Measurements from ENCODE around the gene DMPK. TPM values are rescaled to one million over a fixed set of nuclear protein-coding genes. Genes with fewer than 3 reads are reported as not detected.
A peak's percentile ranks its signal among the peaks of the same experiment; 100 is the strongest.

The DMPK gene
- total and polyA plus RNA-seq, 9 of the 15 experiments (the other 6 are each of a cell fraction or from before 2014, with no cell fraction given): 0.24 to 31.3 (median 7.3) TPM

DNA sequence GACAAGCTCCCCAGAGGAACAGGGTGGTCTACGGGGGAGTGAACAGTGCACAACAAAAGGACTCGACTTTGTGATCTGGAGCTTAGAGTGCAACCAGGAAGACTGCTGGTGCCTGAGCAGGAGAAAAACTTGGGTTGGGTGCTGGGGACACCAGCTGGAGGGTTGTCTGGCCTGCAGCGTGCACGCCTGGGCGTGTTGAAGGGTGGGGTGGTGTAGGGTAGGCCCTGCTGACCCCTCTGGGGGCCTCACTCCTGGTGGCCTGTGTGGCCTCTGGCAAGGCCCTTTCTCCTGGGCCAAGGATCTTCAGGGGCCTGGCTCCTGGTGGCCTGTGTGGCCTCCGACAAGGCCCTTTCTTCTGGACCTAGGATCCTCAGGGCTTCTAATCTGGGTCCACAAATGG, 37.5 kb upstream of the DMPK start:
- POLR2A ChIA-PET: interaction anchor here (0.6 to 1.4 kb wide), 4 partner anchors 41 to 174 kb away, joined by 3 to 6 read pairs (median 4); partner anchors contain the start of gene IRF2BP1
- CTCF ChIA-PET (ENCODE audit: low intra/inter-chr PET ratio): no interaction called here

DNA sequence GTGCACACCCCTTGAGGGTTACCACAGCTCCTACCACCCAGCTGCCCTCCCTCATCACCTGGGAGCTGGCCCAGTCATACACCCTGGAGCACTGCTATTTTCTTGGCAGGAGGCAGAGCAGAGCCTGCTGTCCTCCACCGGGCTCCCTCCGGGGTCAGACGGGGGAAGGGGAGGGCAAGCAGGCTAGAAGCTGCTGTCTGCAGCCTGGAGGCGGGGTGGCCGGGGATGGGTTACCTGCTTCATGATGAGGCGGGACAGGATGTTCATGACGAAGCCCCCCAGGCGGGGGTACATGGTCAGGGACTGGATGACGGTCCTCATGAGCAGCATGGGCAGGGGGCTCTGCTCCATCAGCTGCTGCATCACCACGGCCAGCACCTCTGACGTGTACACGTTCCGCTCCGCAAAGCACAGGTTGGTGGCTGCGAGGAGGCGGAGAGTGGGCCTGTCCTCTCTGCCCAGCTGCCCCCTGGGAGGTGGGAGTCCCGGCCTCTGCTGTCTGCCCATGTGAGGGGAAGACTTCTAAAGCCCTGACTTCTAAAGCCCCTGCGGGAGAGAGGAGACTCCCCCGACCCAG, 35.5 kb upstream of the DMPK start:
- Histone ChIP-seq H3K79me2 (ENCODE audit: control insufficient read depth, insufficient read depth, low read length) (no peaks in the 10 kb centered on the region), H4K20me1 (replicated peaks; ENCODE audit: control insufficient read depth, insufficient read depth, low read length) (peaks cover 13% of the 10 kb centered on the region; the same call in 1 of the 2 replicates), H3K9me3 (replicated peaks; ENCODE audit: control insufficient read depth, insufficient read depth, low read depth, low read length) (no peaks in the 10 kb centered on the region), H3K4me2 (ENCODE audit: insufficient read depth, low read length) (no peak overlapping the region), H3K27me3 (ENCODE audit: control insufficient read depth in 2 of 2, insufficient read depth in 2 of 2, low read length in 2 of 2) (no peaks in the 10 kb centered on the region), H3K4me3 (no peak overlapping the region), H3K36me3 (ENCODE audit: control insufficient read depth, insufficient read depth, low read length) (peaks cover 52% of the 10 kb centered on the region; the same call in 2 of the 3 replicates), H3K9ac (ENCODE audit: insufficient read depth in 1 of 2, low read depth in 2 of 2, low read length in 2 of 2) (peak overlapping the region in 1 of 2 experiments; percentile 73; a peak in 2 of 4 replicates), H3K4me1 (replicated peaks in 1 of 2; ENCODE audit: control insufficient read depth in 2 of 2, insufficient read depth in 2 of 2, low read length in 2 of 2) (peaks cover 0 to 41% of the 10 kb centered on the region in 2 experiments; a peak in 3 of 5 replicates), H3K9me1 (ENCODE audit: control insufficient read depth, insufficient read depth, low read length) (peaks cover 2% of the 10 kb centered on the region), H2AFZ (ENCODE audit: low read depth, low read length) (no peak overlapping the region), H3K27ac (ENCODE audit: extremely low read depth, low read depth, low read length) (no peak overlapping the region)
- no peak for FAIRE-seq
- peak in 1 of 4 experiments; percentile 29 for DNase-seq (ENCODE audit: extremely low read depth in 1 of 4, low spot score in 3 of 4)
- intact Hi-C loops (cut with micrococcal nuclease): loop anchor here (1.0 to 10.0 kb wide), 3 partner anchors 65 to 257 kb away; no protein-coding TSS in a partner anchor
- ChIA-PET POLR2A (interaction anchor here (1.0 kb wide), 3 partner anchors 20 to 68 kb away, joined by 3 to 5 read pairs (median 4); partner anchors contain the start of genes FOXA3 and IRF2BP1), CTCF (ENCODE audit: low intra/inter-chr PET ratio) (interaction anchor here (0.6 to 3.3 kb wide), 9 partner anchors 31 to 260 kb away, joined by 3 to 56 read pairs (median 7); partner anchors contain the start of gene IRF2BP1)
- BruUV-seq (replicated peaks): no TSS peak
- peak; percentile 13; the same call in 2 of the 3 replicates for ATAC-seq
- WGBS (ENCODE audit: insufficient coverage, low coverage, missing lambda C conversion rate): 74% methylated on average over 17 of the region's 19 CpGs
- in situ Hi-C loops (cut with MboI): no loop called here
- TF ChIP-seq MTF1 (CRISPR knock-in tag; IDR thresholded peaks at IDR 0.05; ENCODE audit: borderline replicate concordance) (no peak), CBFA2T2 (conservative IDR thresholded peaks at IDR 0.05) (no peak), GATA2 (CRISPR knock-in tag; IDR thresholded peaks at IDR 0.05) (no peak), ZBTB26 (CRISPR knock-in tag; IDR thresholded peaks at IDR 0.05) (no peak), ZNF280B (CRISPR knock-in tag; IDR thresholded peaks at IDR 0.05) (no peak), NR4A1 (CRISPR knock-in tag; IDR thresholded peaks at IDR 0.05) (no peak), NR4A1 (tag; IDR thresholded peaks at IDR 0.05) (no peak), WHSC1 (IDR thresholded peaks at IDR 0.05; ENCODE audit: low read length) (no peak), SP2 (IDR thresholded peaks at IDR 0.05; ENCODE audit: extremely low read depth, low read depth, low read length, poor library complexity, severe bottlenecking) (no peak)

More for the DNA sequence above, 37.5 kb upstream of the DMPK start:
- no TSS peak for BruUV-seq (replicated peaks)
- in situ Hi-C loops (cut with MboI): no loop called here
- H3K9ac ChIP-seq (ENCODE audit: insufficient read depth in 1 of 2, low read depth in 2 of 2, low read length in 2 of 2): 0 out of 4 replicates have a peak overlapping the region, but pooled peaks of 1 of the 2 experiments have one; percentile 70
- peaks cover 13% of the 10 kb centered on the region; the same call in 1 of the 2 replicates for H4K20me1 ChIP-seq (replicated peaks; ENCODE audit: control insufficient read depth, insufficient read depth, low read length)
- no peak for ATAC-seq
- peaks cover 0 to 38% of the 10 kb centered on the region in 2 experiments; a peak in 3 of 5 replicates for H3K4me1 ChIP-seq (replicated peaks in 1 of 2; ENCODE audit: control insufficient read depth in 2 of 2, insufficient read depth in 2 of 2, low read length in 2 of 2)
- H3K79me2 ChIP-seq (ENCODE audit: control insufficient read depth, insufficient read depth, low read length): no peaks in the 10 kb centered on the region
- no peaks in the 10 kb centered on the region for H3K9me3 ChIP-seq (replicated peaks; ENCODE audit: control insufficient read depth, insufficient read depth, low read depth, low read length)
- no peak overlapping the region for H3K4me2 ChIP-seq (ENCODE audit: insufficient read depth, low read length)
- DNase-seq (ENCODE audit: extremely low read depth in 1 of 4, low spot score in 3 of 4): no peak
- TF ChIP-seq ZFP1 (CRISPR knock-in tag; IDR thresholded peaks at IDR 0.05): no peak
- TF ChIP-seq SREBF2 (CRISPR knock-in tag; IDR thresholded peaks at IDR 0.05): no peak
- no peak for TF ChIP-seq KLF1 (tag; IDR thresholded peaks at IDR 0.05)
- TF ChIP-seq SUPT5H (IDR thresholded peaks at IDR 0.05): 0 out of 2 replicates have a peak, but pooled peaks have one; percentile 1
- no peak for TF ChIP-seq RUNX1 (IDR thresholded peaks at IDR 0.05; ENCODE audit: low read depth)
- TF ChIP-seq DPF2 (IDR thresholded peaks at IDR 0.05): no peak
- no peak for TF ChIP-seq ZNF444 (CRISPR knock-in tag; IDR thresholded peaks at IDR 0.05)
- peaks cover 63% of the 10 kb centered on the region; the same call in 2 of the 3 replicates for H3K36me3 ChIP-seq (ENCODE audit: control insufficient read depth, insufficient read depth, low read length)
- WGBS (ENCODE audit: insufficient coverage, low coverage, missing lambda C conversion rate): 85% methylated on average over 4 of the region's 6 CpGs
- intact Hi-C loops (cut with micrococcal nuclease): loop anchor here (5.0 to 10.0 kb wide), 2 partner anchors 193 to 255 kb away; no protein-coding TSS in a partner anchor
- H3K27ac ChIP-seq (ENCODE audit: extremely low read depth, low read depth, low read length): no peak overlapping the region
- no peaks in the 10 kb centered on the region for H3K27me3 ChIP-seq (ENCODE audit: control insufficient read depth in 2 of 2, insufficient read depth in 2 of 2, low read length in 2 of 2)
- H2AFZ ChIP-seq (ENCODE audit: low read depth, low read length): no peak overlapping the region
- no peak for FAIRE-seq
- no peak overlapping the region for H3K4me3 ChIP-seq
- peaks cover 3% of the 10 kb centered on the region for H3K9me1 ChIP-seq (ENCODE audit: control insufficient read depth, insufficient read depth, low read length)

Measured in K562 (cell line).